H1 (cell line): ENCODE data around the gene COL4A2. TPM values are rescaled to one million over a fixed set of nuclear protein-coding genes. Genes with fewer than 3 reads are reported as not detected.

Experiments
- CTCF ChIA-PET: fragments of 300-600 bp; sonication (Branson Sonifier 250); formaldehyde crosslinking; loops from one replicate; lab custom pipeline; 2021; ENCODE audit not compliant: partially characterized antibody; lab: Charles Lee
- POLR2A ChIA-PET: fragments of 300-600 bp; sonication (Branson Sonifier 250); formaldehyde crosslinking; loops from one replicate; lab custom pipeline; 2021; ENCODE audit warnings: inconsistent platforms; ENCODE audit not compliant: partially characterized antibody; lab: Charles Lee
- DNase-seq, 2 experiments: peaks; one replicate each; pipeline versions ENCODE4 v3.0.0 to v3.0.0-alpha.2; 2010 to 2022; ENCODE audit warnings: low spot score in 2 of 2, low read depth in 1 of 2, mixed read lengths in 1 of 2
- FAIRE-seq: peaks from 2 replicates; lab custom pipeline; 2011; peaks lifted over from hg19 to GRCh38; lab: Jason Lieb, UNC
- H2AFZ ChIP-seq: 2 replicates; pipeline ENCODE4 v1.8.1; 2012; ENCODE audit warnings: low read length, inconsistent platforms
- H2AK5ac ChIP-seq: 2 replicates; pipeline ENCODE4 v1.6.1; 2013; ENCODE audit warnings: low read depth, low read length
- H2BK120ac ChIP-seq: replicated peaks from 2 replicates; pipeline ENCODE3; 2013; ENCODE audit warnings: low read depth, low read length, inconsistent platforms
- H2BK12ac ChIP-seq: 2 replicates; pipeline ENCODE4 v1.6.1; 2013; ENCODE audit warnings: low read depth, low read length
- H2BK15ac ChIP-seq: 2 replicates; pipeline ENCODE4 v1.6.1; 2013; ENCODE audit warnings: low read length
- H2BK20ac ChIP-seq: 2 replicates; pipeline ENCODE4 v1.6.1; 2013; ENCODE audit warnings: low read length
- H2BK5ac ChIP-seq: 2 replicates; pipeline ENCODE4 v1.6.1; 2013; ENCODE audit warnings: low read depth, low read length
- H3K14ac ChIP-seq: 2 replicates; pipeline ENCODE4 v1.6.1; 2013; ENCODE audit warnings: inconsistent platforms; ENCODE audit not compliant: insufficient read length
- H3K18ac ChIP-seq: 2 replicates; pipeline ENCODE4 v1.6.1; 2013; ENCODE audit warnings: low read length; ENCODE audit errors: extremely low read depth
- H3K23ac ChIP-seq: 2 replicates; pipeline ENCODE4 v1.6.1; 2013; ENCODE audit warnings: inconsistent platforms; ENCODE audit not compliant: insufficient read length
- H3K23me2 ChIP-seq: 2 replicates; pipeline ENCODE4 v1.6.1; 2013; ENCODE audit warnings: low read depth, low read length
- H3K27ac ChIP-seq: 2 replicates; pipeline ENCODE4 v1.6.1; 2011; ENCODE audit warnings: low read depth, low read length, inconsistent platforms
- H3K27me3 ChIP-seq, 4 experiments: replicated peaks in 1 of 4; 1 replicate in 1 of 4; 2 replicates in 3 of 4; pipeline versions ENCODE4 v1.6.1 to v1.8.1; 2011 to 2013; ENCODE audit warnings: low read length in 3 of 4, mild to moderate bottlenecking in 3 of 4, inconsistent platforms in 2 of 4, mixed read lengths in 2 of 4, moderate library complexity in 1 of 4; ENCODE audit not compliant: control insufficient read depth in 3 of 4, insufficient read depth in 3 of 4; ENCODE audit errors: extremely low read depth in 1 of 4
- H3K36me3 ChIP-seq, 4 experiments: 2 replicates each; pipeline versions ENCODE4 v1.6.1 to v1.8.1; 2011 to 2013; ENCODE audit warnings: mild to moderate bottlenecking in 4 of 4, low read length in 3 of 4, moderate library complexity in 2 of 4, control low read depth in 1 of 4, inconsistent platforms in 1 of 4; ENCODE audit not compliant: insufficient read depth in 4 of 4, control insufficient read depth in 2 of 4
- H3K4ac ChIP-seq: replicated peaks from 2 replicates; pipeline ENCODE3; 2013; ENCODE audit warnings: low read length, low read depth, mixed read lengths, inconsistent platforms; ENCODE audit not compliant: insufficient read length
- H3K4me1 ChIP-seq, 4 experiments: replicated peaks in 1 of 4; 1 replicate in 1 of 4; 2 replicates in 3 of 4; pipeline versions ENCODE4 v1.6.1 to v1.8.1; 2011 to 2013; ENCODE audit warnings: low read length in 3 of 4, inconsistent platforms in 2 of 4, mixed read lengths in 1 of 4; ENCODE audit not compliant: insufficient read depth in 4 of 4, control insufficient read depth in 3 of 4
- H3K4me2 ChIP-seq, 2 experiments: 2 replicates each; pipeline versions ENCODE4 v1.6.1 to v1.8.1; 2011 to 2013; ENCODE audit warnings: low read depth in 2 of 2, low read length in 2 of 2, control low read depth in 1 of 2, inconsistent platforms in 1 of 2, mild to moderate bottlenecking in 1 of 2; ENCODE audit not compliant: insufficient read depth in 1 of 2
- H3K4me3 ChIP-seq, 4 experiments: fragments of 200-600, 300-600 bp in 1 of 4; sonication (generic), shearing (Covaris generic), sonication (Bioruptor Twin) in 1 of 4; 2 replicates each; pipeline versions ENCODE4 v1.5.1 to v1.8.1; 2011 to 2016; ENCODE audit warnings: low read length in 4 of 4, low read depth in 3 of 4, control low read depth in 2 of 4, inconsistent platforms in 2 of 4, mild to moderate bottlenecking in 2 of 4, mixed read lengths in 1 of 4, moderate library complexity in 1 of 4; ENCODE audit not compliant: insufficient read depth in 2 of 4; ENCODE audit errors: extremely low read depth in 1 of 4
- H3K56ac ChIP-seq: replicated peaks from 2 replicates; pipeline ENCODE3; 2013; ENCODE audit warnings: low read depth, mild to moderate bottlenecking, mixed read lengths, low read length, inconsistent platforms; ENCODE audit not compliant: insufficient read length
- H3K79me1 ChIP-seq: 2 replicates; pipeline ENCODE4 v1.6.1; 2013; ENCODE audit warnings: low read depth, low read length, control low read depth
- H3K79me2 ChIP-seq, 2 experiments: 2 replicates each; pipeline versions ENCODE4 v1.6.1 to v1.8.1; 2012 to 2013; ENCODE audit warnings: low read length in 2 of 2, mild to moderate bottlenecking in 2 of 2, inconsistent platforms in 1 of 2; ENCODE audit not compliant: insufficient read depth in 2 of 2, control insufficient read depth in 1 of 2
- H3K9ac ChIP-seq, 4 experiments: replicated peaks in 1 of 4; 1 replicate in 1 of 4; 2 replicates in 3 of 4; pipeline versions ENCODE4 v1.6.1 to v1.8.1; 2011 to 2013; ENCODE audit warnings: low read depth in 3 of 4, low read length in 3 of 4, control low read depth in 2 of 4, mild to moderate bottlenecking in 2 of 4, moderate library complexity in 2 of 4, inconsistent platforms in 1 of 4; ENCODE audit errors: extremely low read depth in 1 of 4
- H3K9me3 ChIP-seq, 2 experiments: 2 replicates each; pipeline versions ENCODE4 v1.6.1 to v1.8.1; 2012 to 2013; ENCODE audit warnings: mild to moderate bottlenecking in 2 of 2, moderate library complexity in 2 of 2, control low read depth in 1 of 2, inconsistent platforms in 1 of 2, low read depth in 1 of 2, low read length in 1 of 2, mixed read lengths in 1 of 2; ENCODE audit not compliant: insufficient read depth in 2 of 2
- H4K20me1 ChIP-seq, 2 experiments: replicated peaks in 1 of 2; 2 replicates each; pipeline versions ENCODE3 to v1.8.1; 2011 to 2013; ENCODE audit warnings: inconsistent platforms in 2 of 2, low read length in 2 of 2, mild to moderate bottlenecking in 1 of 2; ENCODE audit not compliant: insufficient read depth in 2 of 2, control insufficient read depth in 1 of 2
- H4K5ac ChIP-seq: 2 replicates; pipeline ENCODE4 v1.6.1; 2013; ENCODE audit warnings: low read length, low read depth, mixed read lengths, inconsistent platforms; ENCODE audit not compliant: insufficient read length
- H4K8ac ChIP-seq: 2 replicates; pipeline ENCODE4 v1.8.0; 2013; ENCODE audit warnings: mild to moderate bottlenecking, moderate library complexity, low read length, inconsistent platforms; ENCODE audit not compliant: insufficient read depth; ENCODE audit errors: extremely low read depth
- H4K91ac ChIP-seq: replicated peaks from 2 replicates; pipeline ENCODE3; 2013; ENCODE audit warnings: low read length, mixed read lengths, inconsistent platforms; ENCODE audit not compliant: insufficient read length
- BRCA1 ChIP-seq: IDR thresholded peaks from 2 replicates; pipeline ENCODE4 v1.6.1; 2012; ENCODE audit warnings: low read depth, low read length, improper control_type of control experiment
- FOSL1 ChIP-seq: IDR thresholded peaks from 2 replicates; pipeline ENCODE4 v1.6.1; 2011; ENCODE audit warnings: mild to moderate bottlenecking, low read depth, low read length, moderate library complexity; ENCODE audit not compliant: insufficient read depth
- GTF2F1 ChIP-seq: IDR thresholded peaks from 2 replicates; pipeline ENCODE4 v1.6.1; 2012; ENCODE audit warnings: low read depth, low read length, improper control_type of control experiment, borderline replicate concordance
- HDAC2 ChIP-seq, 2 experiments: fragments of 300-600 bp in 1 of 2; sonication (generic) in 1 of 2; IDR thresholded peaks; 2 replicates each; pipeline ENCODE4 v1.6.1; 2011 to 2012; ENCODE audit warnings: low read depth in 2 of 2, low read length in 2 of 2, mild to moderate bottlenecking in 2 of 2, moderate library complexity in 2 of 2, borderline replicate concordance in 1 of 2, inconsistent platforms in 1 of 2
- JUN ChIP-seq: IDR thresholded peaks from 2 replicates; pipeline ENCODE4 v1.6.1; 2011; ENCODE audit warnings: low read depth, mild to moderate bottlenecking, improper control_type of control experiment, low read length
- KDM1A ChIP-seq: fragments of 200-600, 300-600 bp; sonication (generic); IDR thresholded peaks from 2 replicates; pipeline ENCODE4 v1.7.1; 2016; ENCODE audit warnings: mild to moderate bottlenecking, low read length, borderline replicate concordance
- POU5F1 ChIP-seq: IDR thresholded peaks from 2 replicates; pipeline ENCODE4 v1.6.1; 2011; ENCODE audit warnings: low read depth, mild to moderate bottlenecking, low read length, moderate library complexity
- RAD21 ChIP-seq, 2 experiments: IDR thresholded peaks in 1 of 2; conservative IDR thresholded peaks in 1 of 2; 2 replicates each; pipeline ENCODE4 v1.6.1; 2011; ENCODE audit warnings: low read depth in 2 of 2, low read length in 2 of 2, improper control_type of control experiment in 1 of 2, inconsistent platforms in 1 of 2, mild to moderate bottlenecking in 1 of 2, moderate library complexity in 1 of 2
- RFX5 ChIP-seq: IDR thresholded peaks from 2 replicates; pipeline ENCODE4 v1.6.1; 2011; ENCODE audit warnings: low read depth, low read length, improper control_type of control experiment, borderline replicate concordance
- SIRT6 ChIP-seq: IDR thresholded peaks from one replicate; pipeline ENCODE4 v1.7.1; 2012; ENCODE audit warnings: low read length, inconsistent platforms
- SP1 ChIP-seq: IDR thresholded peaks from 2 replicates; pipeline ENCODE4 v1.6.1; 2011; ENCODE audit warnings: low read depth, low read length
- TAF1 ChIP-seq: IDR thresholded peaks from 2 replicates; pipeline ENCODE4 v1.6.1; 2011; ENCODE audit warnings: mild to moderate bottlenecking, low read depth, low read length
- TCF12 ChIP-seq: IDR thresholded peaks from 2 replicates; pipeline ENCODE4 v1.6.1; 2011; ENCODE audit warnings: low read depth, mild to moderate bottlenecking, low read length
- WGBS, 2 experiments: shearing (Covaris generic) in 1 of 2; methylation state at CpG; one replicate each; pipeline versions ENCODE4 v1.1.6 to v1.1.7; 2013 to 2015; ENCODE audit warnings: low lambda C conversion rate in 2 of 2, mixed read lengths in 2 of 2, inconsistent platforms in 1 of 2, low coverage in 1 of 2, missing lambda C conversion rate in 1 of 2; ENCODE audit not compliant: insufficient replicate concordance in 2 of 2, insufficient coverage in 1 of 2, insufficient read length in 1 of 2; ENCODE audit errors: extremely low coverage in 1 of 2, missing lambda C conversion rate in 1 of 2; 5-methylcytosine and 5-hydroxymethylcytosine counted together
- polyA plus RNA-seq, 7 experiments: library from polyadenylated mRNA; depleted of rRNA in 3 of 7; stranded (reverse) in 5 of 7; unstranded in 2 of 7; fragments of >200 nt in 5 of 7; fragments of 200-250 nt in 2 of 7; gene quantifications; 1 replicate in 5 of 7; 2 replicates in 1 of 7; 4 replicates in 1 of 7; pipeline versions ENCODE4 v1.2.1 to v1.2.3, GENCODE V29; 2011 to 2013; ENCODE audit warnings: missing spikeins in 2 of 7, mixed read lengths in 2 of 7
- total RNA-seq: library from RNA; stranded (reverse); fragmentation: NEBNext Ultra II Directional; extraction: Animal tissue kit (Norgen Biotek cat#: 25700); gene quantifications from 2 replicates; pipeline ENCODE4 v1.2.1, GENCODE V29; 2021

The COL4A2 gene
- total and polyA plus RNA-seq, 2 of the 8 experiments (the other 6 are each of a cell fraction or from before 2014, with no cell fraction given): 80.4 to 87.3 TPM

- Histone ChIP-seq H4K91ac (no peak overlapping the region), H4K20me1 (no peaks in the 10 kb centered on the region), H2BK120ac (no peak overlapping the region), H3K27me3 (no peaks in the 10 kb centered on the region), H3K23me2 (no peaks in the 10 kb centered on the region), H2AK5ac (no peak overlapping the region), H2BK5ac (no peak overlapping the region), H3K18ac (no peak overlapping the region), H3K4me1 (no peaks in the 10 kb centered on the region), H3K56ac (no peak overlapping the region), H3K14ac (no peak overlapping the region), H3K23ac (no peak overlapping the region), H3K9ac (no peak overlapping the region; a peak in 1 of 7 replicates), H2BK20ac (no peak overlapping the region), H3K79me2 (no peaks in the 10 kb centered on the region), H3K9me3 (no peaks in the 10 kb centered on the region), H2BK12ac (no peak overlapping the region), H3K79me1 (no peaks in the 10 kb centered on the region)
- POLR2A ChIA-PET: no interaction called here
- FAIRE-seq: no peak
- no peak for DNase-seq
- CTCF ChIA-PET: interaction anchor here (1.6 to 3.7 kb wide), 2 partner anchors 10 to 22 kb away, joined by 6 to 28 read pairs; no protein-coding TSS in a partner anchor
- no peak for TF ChIP-seq SIRT6
- no peak for TF ChIP-seq TCF12
- no peak for TF ChIP-seq KDM1A
- TF ChIP-seq HDAC2 (IDR thresholded peaks at IDR 0.05; ENCODE audit: borderline replicate concordance in 1 of 2, low read depth in 2 of 2, low read length in 2 of 2): no peak
- TF ChIP-seq POU5F1: no peak
- no peak for TF ChIP-seq BRCA1
- no peak for TF ChIP-seq TAF1
- no peak for TF ChIP-seq SP1
- TF ChIP-seq RAD21 (IDR thresholded peaks at IDR 0.05 in 1 of 2, conservative IDR thresholded peaks at IDR 0.05 in 1 of 2; ENCODE audit: low read depth in 2 of 2, low read length in 2 of 2): no peak
- TF ChIP-seq RFX5: no peak
- TF ChIP-seq JUN: no peak
- TF ChIP-seq GTF2F1: no peak
- TF ChIP-seq FOSL1: no peak
- TF ChIP-seq, all 59 proteins: peak for 0
- no peaks in the 10 kb centered on the region for H3K36me3 ChIP-seq
- no peak overlapping the region for H3K4me3 ChIP-seq
- no peak overlapping the region for H3K4ac ChIP-seq
- no peak overlapping the region for H3K4me2 ChIP-seq
- H2AFZ ChIP-seq: no peak overlapping the region
- H2BK15ac ChIP-seq: no peak overlapping the region
- WGBS, 2 experiments: 89% methylated on average over 3 of the region's 3 CpGs; no CpG with 5 or more reads in 1 of the 2 experiments
- no peak overlapping the region for H3K27ac ChIP-seq
- no peak overlapping the region for H4K5ac ChIP-seq
- H4K8ac ChIP-seq: no peak overlapping the region
Measured at GRCh38 chr13:110400786-110401533, 93.9 kb downstream of the COL4A2 start.
